Prostate gland (tissue), 2 donors: ENCODE measurements around the gene ALKBH5.

ENCODE experiments used
- POLR2AphosphoS5 ChIP-seq: sonication (generic); formaldehyde crosslinking; IDR thresholded peaks from one replicate; pipeline ENCODE4 v1.6.1; 2017; ENCODE audit warnings: antibody characterized with exemption
- TF ChIP-seq, protein P1 (sequence below), 4 experiments: fragments of 200-600 bp in 2 of 4; fragments of 450-650 bp in 2 of 4; sonication (generic) in 2 of 4; IDR thresholded peaks; 1 replicate in 3 of 4; 2 replicates in 1 of 4; pipeline ENCODE4 v1.5.1; 2016 to 2019; ENCODE audit warnings: antibody characterized with exemption in 4 of 4, mild to moderate bottlenecking in 2 of 4, moderate library complexity in 2 of 4

DNA sequence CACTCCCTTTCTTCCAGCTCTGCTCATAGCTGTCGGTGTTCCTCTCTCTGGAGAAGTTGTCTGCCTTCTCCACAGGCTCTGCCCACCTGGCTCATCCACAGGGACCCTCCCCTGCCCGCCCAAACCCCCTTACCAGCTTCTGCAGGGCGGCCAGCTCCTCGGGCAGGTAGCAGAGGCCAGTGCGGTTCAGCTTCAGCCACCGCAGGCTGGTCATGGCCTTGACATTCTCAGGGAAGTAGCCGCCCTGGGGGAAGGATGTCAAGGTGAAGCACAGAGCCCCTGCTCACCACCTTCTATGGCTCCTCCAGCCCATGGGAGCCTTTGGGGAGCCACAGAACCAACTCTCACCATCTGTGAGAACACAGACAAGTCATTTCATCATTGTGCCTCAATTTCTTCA, 73.1 kb downstream of the ALKBH5 start:
- TF ChIP-seq, protein P1, sequence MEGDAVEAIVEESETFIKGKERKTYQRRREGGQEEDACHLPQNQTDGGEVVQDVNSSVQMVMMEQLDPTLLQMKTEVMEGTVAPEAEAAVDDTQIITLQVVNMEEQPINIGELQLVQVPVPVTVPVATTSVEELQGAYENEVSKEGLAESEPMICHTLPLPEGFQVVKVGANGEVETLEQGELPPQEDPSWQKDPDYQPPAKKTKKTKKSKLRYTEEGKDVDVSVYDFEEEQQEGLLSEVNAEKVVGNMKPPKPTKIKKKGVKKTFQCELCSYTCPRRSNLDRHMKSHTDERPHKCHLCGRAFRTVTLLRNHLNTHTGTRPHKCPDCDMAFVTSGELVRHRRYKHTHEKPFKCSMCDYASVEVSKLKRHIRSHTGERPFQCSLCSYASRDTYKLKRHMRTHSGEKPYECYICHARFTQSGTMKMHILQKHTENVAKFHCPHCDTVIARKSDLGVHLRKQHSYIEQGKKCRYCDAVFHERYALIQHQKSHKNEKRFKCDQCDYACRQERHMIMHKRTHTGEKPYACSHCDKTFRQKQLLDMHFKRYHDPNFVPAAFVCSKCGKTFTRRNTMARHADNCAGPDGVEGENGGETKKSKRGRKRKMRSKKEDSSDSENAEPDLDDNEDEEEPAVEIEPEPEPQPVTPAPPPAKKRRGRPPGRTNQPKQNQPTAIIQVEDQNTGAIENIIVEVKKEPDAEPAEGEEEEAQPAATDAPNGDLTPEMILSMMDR (IDR thresholded peaks at IDR 0.05), result no peak
- TF ChIP-seq POLR2AphosphoS5, result no peak
